ENCODE results near the gene PRSS3.
"Not testable (repeated sequence)": the region's sequence is repeated elsewhere in the genome, so short reads cannot be mapped to it uniquely, and the experiment has no call there.

The PRSS3 gene

GRCh38 chr9:33794560-33794959, 801 bp upstream of the PRSS3 start:
- no peak overlapping the region for H3K4me3 ChIP-seq (ENCODE audit: low read length)
- no peak for DNase-seq (ENCODE audit: low read depth)
- TF ChIP-seq, protein P1, sequence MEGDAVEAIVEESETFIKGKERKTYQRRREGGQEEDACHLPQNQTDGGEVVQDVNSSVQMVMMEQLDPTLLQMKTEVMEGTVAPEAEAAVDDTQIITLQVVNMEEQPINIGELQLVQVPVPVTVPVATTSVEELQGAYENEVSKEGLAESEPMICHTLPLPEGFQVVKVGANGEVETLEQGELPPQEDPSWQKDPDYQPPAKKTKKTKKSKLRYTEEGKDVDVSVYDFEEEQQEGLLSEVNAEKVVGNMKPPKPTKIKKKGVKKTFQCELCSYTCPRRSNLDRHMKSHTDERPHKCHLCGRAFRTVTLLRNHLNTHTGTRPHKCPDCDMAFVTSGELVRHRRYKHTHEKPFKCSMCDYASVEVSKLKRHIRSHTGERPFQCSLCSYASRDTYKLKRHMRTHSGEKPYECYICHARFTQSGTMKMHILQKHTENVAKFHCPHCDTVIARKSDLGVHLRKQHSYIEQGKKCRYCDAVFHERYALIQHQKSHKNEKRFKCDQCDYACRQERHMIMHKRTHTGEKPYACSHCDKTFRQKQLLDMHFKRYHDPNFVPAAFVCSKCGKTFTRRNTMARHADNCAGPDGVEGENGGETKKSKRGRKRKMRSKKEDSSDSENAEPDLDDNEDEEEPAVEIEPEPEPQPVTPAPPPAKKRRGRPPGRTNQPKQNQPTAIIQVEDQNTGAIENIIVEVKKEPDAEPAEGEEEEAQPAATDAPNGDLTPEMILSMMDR (conservative IDR thresholded peaks at IDR 0.05; ENCODE audit: low read depth, low read length) = no peak

GRCh38 chr9:33795819-33796218, 458 bp downstream of the PRSS3 start:
- TF ChIP-seq, protein P1 (conservative IDR thresholded peaks at IDR 0.05; ENCODE audit: low read depth, low read length) = no peak
- no peak for DNase-seq (ENCODE audit: low read depth)
- no peak overlapping the region for H3K4me3 ChIP-seq (ENCODE audit: low read length)

DNA sequence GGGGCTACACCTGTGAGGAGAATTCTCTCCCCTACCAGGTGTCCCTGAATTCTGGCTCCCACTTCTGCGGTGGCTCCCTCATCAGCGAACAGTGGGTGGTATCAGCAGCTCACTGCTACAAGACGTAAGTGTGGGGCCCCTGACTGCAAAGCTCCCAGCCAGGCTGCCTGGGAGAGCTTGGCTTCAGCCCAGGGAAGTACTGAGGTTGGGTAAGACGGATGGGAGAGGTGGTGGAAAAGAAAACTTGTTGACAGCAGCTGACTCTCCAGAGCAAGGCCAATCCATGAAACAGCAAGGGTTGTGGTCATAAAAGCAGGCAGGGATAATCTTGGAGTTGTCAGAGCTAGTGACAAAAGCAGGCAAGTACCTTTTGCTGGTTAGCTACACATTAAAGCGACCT, 1.3 kb downstream of the PRSS3 start:
- H3K4me3 ChIP-seq (ENCODE audit: low read length) = not testable (repeated sequence)

GRCh38 chr9:33797837-33798236, 2.5 kb downstream of the PRSS3 start:
- no peak overlapping the region for H3K4me3 ChIP-seq (ENCODE audit: low read length)
- TF ChIP-seq, protein P1 (conservative IDR thresholded peaks at IDR 0.05; ENCODE audit: low read depth, low read length) = no peak
- no peak for DNase-seq (ENCODE audit: low read depth)

More for the DNA sequence above, 1.3 kb downstream of the PRSS3 start:
- DNase-seq (ENCODE audit: low read depth) = not testable (repeated sequence)

DNA sequence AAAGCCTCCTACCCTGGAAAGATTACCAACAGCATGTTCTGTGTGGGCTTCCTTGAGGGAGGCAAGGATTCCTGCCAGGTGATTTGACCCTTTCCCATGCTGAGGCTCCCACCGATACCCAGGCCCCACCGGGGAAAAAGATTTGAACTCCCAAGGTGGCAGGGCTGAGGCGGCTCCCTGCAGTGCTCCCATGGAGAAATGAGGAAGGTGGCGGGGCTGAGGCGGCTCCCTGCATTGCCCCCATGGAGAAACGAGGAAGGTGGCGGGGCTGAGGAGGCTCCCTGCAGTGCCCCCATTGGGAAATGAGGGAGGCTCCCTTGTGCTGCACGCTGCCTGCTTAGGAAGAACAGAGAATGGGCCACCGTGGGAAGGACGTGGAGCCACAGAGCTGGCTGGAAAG, 3.2 kb downstream of the PRSS3 start:
- H3K4me3 ChIP-seq (ENCODE audit: low read length) = no peak overlapping the region
- TF ChIP-seq, protein P1 (conservative IDR thresholded peaks at IDR 0.05; ENCODE audit: low read depth, low read length) = no peak
- no peak for DNase-seq (ENCODE audit: low read depth)

DNA sequence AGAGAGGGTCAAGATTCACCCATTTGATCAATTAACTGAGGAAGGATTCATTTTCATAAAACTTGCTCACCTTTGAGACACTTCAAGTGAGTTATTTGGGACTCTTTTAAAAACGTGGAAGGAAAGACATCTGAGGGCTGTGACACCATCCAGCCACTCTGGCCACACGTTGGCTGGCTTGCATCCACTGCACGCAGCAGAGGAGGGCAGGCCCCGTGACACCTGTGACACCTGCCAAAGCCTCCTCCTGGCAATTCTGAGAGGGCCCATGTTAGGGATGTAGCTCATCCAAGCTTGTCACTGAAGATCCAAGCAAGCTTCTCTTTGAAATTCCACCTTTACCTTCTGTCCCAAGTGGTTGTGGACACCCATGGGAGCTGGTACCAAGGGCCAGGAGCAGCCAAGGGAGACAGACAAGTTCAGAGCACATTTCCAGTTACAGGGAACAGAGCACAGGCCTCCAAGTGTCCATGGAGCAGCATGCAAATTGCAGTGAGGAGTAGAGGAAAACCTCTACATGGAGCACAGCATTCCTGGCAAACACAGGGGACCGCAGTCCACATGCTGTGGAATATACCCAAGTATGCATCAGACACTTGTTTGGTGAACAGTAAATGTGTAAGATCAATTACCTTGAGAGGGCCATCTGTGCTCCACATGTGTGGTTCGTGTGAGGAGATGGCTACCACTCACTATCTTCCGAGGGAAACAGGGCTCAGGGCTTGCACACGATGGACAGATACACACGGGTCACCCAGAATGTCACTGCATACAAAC, 4.8 kb downstream of the PRSS3 start:
- H3K4me3 ChIP-seq (ENCODE audit: low read length) = no peak overlapping the region
- no peak for DNase-seq (ENCODE audit: low read depth)
- TF ChIP-seq, protein P1 (conservative IDR thresholded peaks at IDR 0.05; ENCODE audit: low read depth, low read length) = no peak

DNA sequence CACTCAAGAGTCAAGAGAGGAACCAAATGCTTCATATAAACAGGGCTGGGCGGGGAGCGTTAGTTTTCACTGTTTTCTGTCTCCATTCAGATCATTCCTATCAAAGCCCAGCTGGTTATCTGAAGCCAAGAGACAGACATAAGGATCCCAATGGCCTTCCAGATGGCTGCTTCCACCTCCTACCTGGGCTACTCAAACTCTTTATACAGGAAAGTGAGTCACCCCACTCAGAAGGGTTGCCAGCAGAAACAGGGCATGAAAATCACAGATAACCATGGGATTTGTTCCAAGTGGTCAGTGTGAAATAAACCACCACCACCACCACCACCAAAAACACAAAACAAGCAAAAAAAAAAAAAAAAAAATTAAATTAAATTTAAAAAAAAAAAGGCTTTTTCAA, 5.5 kb downstream of the PRSS3 start:
- H3K4me3 ChIP-seq (ENCODE audit: low read length) = no peak overlapping the region
- TF ChIP-seq, protein P1 (conservative IDR thresholded peaks at IDR 0.05; ENCODE audit: low read depth, low read length) = no peak
- no peak for DNase-seq (ENCODE audit: low read depth)

- not testable (repeated sequence) for H3K4me3 ChIP-seq (ENCODE audit: low read length); DNase-seq (ENCODE audit: low read depth)
Measured at GRCh38 chr9:33801943-33802500, 6.7 kb downstream of the PRSS3 start.

- not testable (repeated sequence) for H3K4me3 ChIP-seq (ENCODE audit: low read length); DNase-seq (ENCODE audit: low read depth)
Measured at GRCh38 chr9:33804196-33804595, 8.8 kb downstream of the PRSS3 start.

GRCh38 chr9:33807156-33807555, 11.8 kb downstream of the PRSS3 start:
- not testable (repeated sequence) for H3K4me3 ChIP-seq (ENCODE audit: low read length); DNase-seq (ENCODE audit: low read depth)

DNA sequence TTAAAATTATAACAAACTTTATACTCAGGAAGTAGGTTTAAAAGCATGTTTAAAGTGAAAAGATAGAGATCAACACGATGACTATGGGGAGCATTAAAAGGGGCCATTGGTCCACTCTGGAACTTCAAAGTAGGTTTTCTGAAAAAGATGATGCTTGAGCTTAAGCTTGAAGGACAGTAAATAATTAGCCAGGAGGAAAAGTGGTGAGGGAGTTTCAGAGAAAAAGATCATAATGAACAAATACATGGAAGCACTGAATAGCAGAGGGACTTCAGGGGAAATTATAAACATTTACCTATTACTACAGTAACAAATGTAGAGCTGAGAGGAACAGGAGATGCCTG, 13.6 kb downstream of the PRSS3 start:
- not testable (repeated sequence) for H3K4me3 ChIP-seq (ENCODE audit: low read length); DNase-seq (ENCODE audit: low read depth)

All from retinal pigment epithelial cell (primary cell).